Non-pigmented ciliary epithelial cell (primary cell): ENCODE results near the gene CHSY1.
"Not testable (repeated sequence)": the region's sequence is repeated elsewhere in the genome, so short reads cannot be mapped to it uniquely, and the experiment has no call there.

Source experiments
- DNase-seq: peaks from one replicate; pipeline ENCODE4 v3.0.0-alpha.2; 2010; ENCODE audit warnings: low read depth

The CHSY1 gene

GRCh38 chr15:101251830-101252820 lies at the start of gene CHSY1:
CHSY1 (minus strand) TSS chr15:101252048; CDS start chr15:101251456, 592 bp downstream.
- DNase-seq = peak; percentile 65

- no peak for DNase-seq
Observed at GRCh38 chr15:101296418-101297405, 44.9 kb upstream of the CHSY1 start.

- no peak for DNase-seq
Observed at GRCh38 chr15:101295607-101296161, 43.8 kb upstream of the CHSY1 start.

- peak; percentile 64 for DNase-seq
Observed at GRCh38 chr15:101294731-101295606, 43.1 kb upstream of the CHSY1 start, which contains the start of gene SNRPA1. SNRPA1 (minus strand) TSS chr15:101295248; CDS start chr15:101295178, 70 bp downstream.

- no peak for DNase-seq
Observed at GRCh38 chr15:101293122-101293521, 41.3 kb upstream of the CHSY1 start.

GRCh38 chr15:101288905-101289513 lies 37.2 kb upstream of the CHSY1 start:
- no peak for DNase-seq

GRCh38 chr15:101287342-101287741 lies 35.5 kb upstream of the CHSY1 start:
- not testable (repeated sequence) for DNase-seq

GRCh38 chr15:101286471-101287114 lies 34.7 kb upstream of the CHSY1 start:
- no peak for DNase-seq

- no peak for DNase-seq
Observed at GRCh38 chr15:101283931-101284330, 32.1 kb upstream of the CHSY1 start.

GRCh38 chr15:101280007-101280406 lies 28.2 kb upstream of the CHSY1 start:
- no peak for DNase-seq

GRCh38 chr15:101277943-101278564 lies 26.2 kb upstream of the CHSY1 start:
- DNase-seq = no peak

GRCh38 chr15:101277038-101277822 lies 25.4 kb upstream of the CHSY1 start, which contains the start of gene SELENOS:
SELENOS (minus strand) TSS chr15:101277485; CDS start chr15:101277417, 68 bp downstream.
- DNase-seq = no peak

- DNase-seq = no peak
Observed at GRCh38 chr15:101276501-101277037, 24.7 kb upstream of the CHSY1 start.

- no peak for DNase-seq
Observed at GRCh38 chr15:101275018-101275417, 23.2 kb upstream of the CHSY1 start.

- no peak for DNase-seq
Observed at GRCh38 chr15:101273534-101273933, 21.7 kb upstream of the CHSY1 start.

- DNase-seq = no peak
Observed at GRCh38 chr15:101272584-101272983, 20.7 kb upstream of the CHSY1 start.

- no peak for DNase-seq
Observed at GRCh38 chr15:101269479-101270223, 17.8 kb upstream of the CHSY1 start.
